HG03558 (cell line): ENCODE data around the gene MMGT1.

Source experiments
- ATAC-seq: cut with Tn5 transposase; IDR thresholded peaks from one replicate; pipeline ENCODE4 v1.9.1; 2021; ENCODE audit warnings: moderate number of reproducible peaks; ENCODE audit not compliant: unreplicated experiment; ENCODE audit errors: extremely low read depth

Gene MMGT1

DNA sequence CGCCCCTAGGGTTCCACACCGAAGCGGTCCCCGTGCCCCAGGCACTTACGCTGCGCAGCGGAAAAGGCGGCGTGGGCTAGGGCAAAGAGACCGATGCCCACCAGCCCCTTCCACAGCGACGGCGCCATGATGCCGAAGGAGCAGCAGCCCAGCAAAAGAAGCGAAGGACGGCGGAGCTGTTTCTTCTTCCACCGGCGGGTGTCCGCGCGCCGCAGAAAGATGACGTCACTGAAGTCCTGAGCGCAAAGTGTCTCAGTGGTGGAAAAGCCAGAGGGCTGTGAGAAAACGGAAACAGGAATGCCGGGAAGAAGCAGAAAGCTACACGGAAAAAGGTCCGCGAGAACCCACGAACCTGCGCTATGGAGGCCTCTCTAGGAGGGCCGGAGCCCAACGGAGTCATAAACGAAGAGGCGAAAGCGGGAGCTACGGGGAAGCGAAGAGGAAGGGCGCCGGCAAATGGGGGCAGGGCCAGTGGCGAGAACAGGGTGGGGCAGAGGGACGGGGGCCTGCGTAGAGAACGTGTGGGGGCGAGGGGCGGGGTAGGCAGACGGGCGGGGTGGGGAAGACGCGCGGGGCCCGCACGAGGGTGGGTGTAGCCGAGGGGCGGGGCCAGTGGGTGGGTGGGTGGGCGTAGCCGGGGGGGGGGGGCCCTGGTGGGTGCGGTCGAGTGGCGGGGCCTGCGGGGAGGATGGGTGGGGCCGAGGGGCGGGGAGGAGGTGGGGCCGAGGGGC lies at the start of gene MMGT1:
TSS of gene MMGT1 (minus strand) at position 441 of the 731 bp plus-strand sequence. CDS start at position 128, 313 bp downstream.
- no peak for ATAC-seq

DNA sequence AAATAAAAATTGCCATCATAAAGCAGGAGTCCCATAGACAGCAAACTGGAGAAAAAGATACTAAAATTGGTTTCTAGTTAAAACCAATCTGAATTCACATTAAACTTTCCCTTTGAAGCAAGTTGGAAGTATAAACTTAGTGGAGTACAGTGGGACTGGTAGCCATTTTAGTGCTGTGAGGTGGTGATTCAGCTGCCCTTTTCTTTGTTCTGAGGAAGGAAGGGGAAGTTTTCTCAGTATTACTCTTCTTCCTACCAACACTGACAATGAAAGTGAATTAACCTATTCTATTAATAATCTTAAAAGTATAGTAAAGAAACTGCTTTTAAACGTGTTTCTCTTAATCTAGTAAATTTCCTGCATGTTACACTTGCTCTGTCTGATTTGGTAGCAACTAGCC lies 48.1 kb upstream of the MMGT1 start:
- no peak for ATAC-seq

DNA sequence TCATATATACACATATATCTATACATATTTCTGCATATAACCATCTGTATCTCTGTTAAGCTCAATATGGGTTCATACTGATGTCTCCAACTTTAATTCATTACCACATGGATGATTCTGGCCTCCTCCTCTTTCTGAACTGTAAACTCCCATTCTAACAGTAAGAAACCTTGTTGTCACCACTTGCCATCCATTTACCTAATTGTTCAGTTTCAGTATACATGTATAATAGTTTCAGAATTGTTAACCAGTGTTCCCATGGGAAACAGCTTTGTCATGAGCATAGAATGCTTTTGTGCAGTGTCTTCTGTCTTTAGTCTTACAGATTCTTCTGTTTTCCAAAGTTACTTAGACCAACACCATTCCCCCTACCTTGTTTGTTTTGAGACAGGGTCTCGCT lies 47.4 kb upstream of the MMGT1 start:
- ATAC-seq = peak; percentile 51

DNA sequence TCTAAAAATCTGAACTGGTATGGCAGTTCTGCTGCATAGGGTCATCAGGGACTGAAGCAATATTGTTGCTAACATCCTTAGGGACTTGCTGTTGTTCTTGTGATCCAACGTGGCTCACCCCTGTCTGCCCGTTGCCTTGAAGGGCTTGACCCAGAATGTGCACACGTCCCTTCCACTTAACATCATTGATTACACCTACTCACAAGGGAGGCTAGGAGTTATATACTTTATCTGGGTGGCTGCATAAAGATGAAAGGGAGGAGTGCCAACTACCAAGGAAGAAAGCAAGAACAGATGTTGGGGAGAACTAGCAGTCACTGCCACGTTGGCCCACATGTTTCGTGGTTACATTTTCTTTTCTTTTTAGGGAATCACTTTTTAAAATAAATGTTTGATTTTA lies 45.4 kb upstream of the MMGT1 start:
- no peak for ATAC-seq

DNA sequence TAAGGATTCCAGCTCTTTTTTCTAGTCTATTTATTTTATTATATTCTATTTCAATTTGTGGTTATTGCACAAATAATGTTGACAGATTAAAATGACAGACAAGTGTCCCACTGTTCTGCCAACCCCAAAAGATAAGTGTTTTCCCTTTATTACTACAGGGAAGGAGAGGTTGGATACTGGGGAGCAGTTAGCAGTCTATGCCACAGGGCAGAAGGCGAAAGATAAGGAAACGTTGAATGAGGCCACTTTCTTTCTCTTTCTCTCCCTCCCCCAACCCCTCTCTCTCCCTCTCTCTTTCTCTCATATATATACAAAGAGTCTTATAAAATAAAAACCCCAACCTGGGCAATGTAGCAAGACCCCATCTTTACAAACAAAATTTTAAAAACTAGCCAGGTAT lies 43.1 kb upstream of the MMGT1 start:
- ATAC-seq = no peak

DNA sequence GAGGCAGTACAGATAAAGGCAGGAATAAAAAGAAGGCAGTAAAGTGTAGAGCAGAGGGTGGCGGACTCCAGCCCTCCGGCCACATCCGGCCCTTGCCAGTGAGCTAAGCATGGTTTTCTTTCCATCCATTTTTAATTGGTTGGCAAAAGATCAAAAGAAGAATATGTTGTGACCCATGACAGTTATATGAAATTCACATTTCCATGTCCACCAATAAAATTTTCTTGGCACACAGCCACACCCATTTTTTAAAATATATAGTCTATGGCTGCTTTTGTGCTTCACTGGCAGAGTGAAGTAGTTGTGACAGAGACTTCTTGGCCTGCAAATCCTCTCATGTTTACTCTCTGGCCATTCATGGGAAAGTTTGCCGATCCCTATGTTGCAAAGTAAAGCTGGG lies 41.2 kb upstream of the MMGT1 start:
- ATAC-seq = no peak

DNA sequence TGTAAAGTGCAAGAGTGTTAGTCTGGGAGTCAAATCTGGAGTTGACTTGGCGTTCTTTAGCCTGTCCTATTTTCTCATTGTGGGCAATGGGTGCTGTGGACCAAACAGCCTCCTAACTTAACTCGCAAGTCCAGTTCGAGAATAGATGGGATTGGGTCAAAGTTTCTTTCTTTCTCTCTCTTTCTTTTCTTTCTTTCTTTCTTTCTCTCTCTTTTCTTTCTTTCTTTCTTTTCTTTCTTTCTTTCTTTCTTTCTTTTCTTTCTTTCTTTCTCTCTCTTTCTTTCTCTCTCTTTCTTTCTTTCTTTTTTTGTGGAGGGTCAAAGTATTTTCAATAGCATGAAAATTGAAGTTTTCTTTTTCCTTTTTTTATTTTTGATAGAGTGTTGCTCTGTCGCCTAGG lies 14.5 kb upstream of the MMGT1 start:
- ATAC-seq = no peak

DNA sequence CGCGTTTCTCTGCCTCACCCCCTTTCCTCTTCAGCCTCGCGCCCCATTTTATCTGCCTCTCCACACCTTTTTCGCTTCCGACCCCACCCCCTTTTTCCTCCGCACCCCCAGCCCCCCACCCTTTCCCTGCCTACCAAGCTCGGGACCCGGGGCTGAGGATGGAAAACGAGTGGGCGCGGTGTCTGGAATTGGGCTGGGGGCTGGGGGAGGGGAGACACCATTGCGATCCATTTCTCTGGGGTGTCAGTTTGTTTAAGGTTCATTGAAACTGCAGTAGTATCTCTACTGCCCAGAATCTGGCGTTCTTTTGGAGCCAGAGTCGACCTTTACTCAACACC lies 12.2 kb upstream of the MMGT1 start:
- ATAC-seq = no peak

DNA sequence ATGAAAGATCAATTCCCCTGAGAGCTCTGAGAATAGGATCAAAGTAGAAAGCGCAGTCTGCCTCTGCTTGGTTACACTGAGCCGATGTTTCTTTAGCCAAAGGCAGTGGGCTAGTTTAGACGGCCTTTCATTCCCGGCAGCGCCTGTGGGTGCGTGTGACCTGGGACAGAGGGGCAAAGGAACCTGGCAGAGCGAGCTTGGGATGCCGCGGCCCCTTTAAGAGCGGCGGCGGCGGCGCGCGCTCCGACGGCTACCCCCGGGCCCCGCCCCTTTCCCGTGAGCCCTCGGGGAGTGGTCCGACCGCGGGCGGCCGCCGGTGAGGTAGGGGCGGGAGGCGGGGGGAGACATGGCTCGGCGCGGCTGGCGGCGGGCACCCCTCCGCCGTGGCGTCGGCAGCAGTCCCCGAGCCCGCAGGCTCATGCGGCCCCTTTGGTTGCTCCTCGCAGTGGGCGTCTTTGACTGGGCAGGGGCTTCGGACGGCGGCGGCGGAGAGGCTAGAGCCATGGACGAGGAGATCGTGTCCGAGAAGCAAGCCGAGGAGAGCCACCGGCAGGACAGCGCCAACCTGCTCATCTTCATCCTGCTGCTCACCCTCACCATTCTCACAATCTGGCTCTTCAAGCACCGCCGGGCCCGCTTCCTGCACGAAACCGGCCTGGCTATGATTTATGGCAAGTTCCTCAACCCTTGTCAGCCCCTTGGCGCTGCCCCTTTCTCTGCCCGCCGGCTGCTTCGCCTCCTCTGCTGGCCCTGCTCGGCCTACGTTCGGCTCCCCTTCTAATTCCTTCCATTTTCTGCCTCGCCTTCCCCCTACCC lies 11.6 kb upstream of the MMGT1 start, which contains the start of gene SLC9A6:
TSS of gene SLC9A6 (plus strand) at position 279 of the 816 bp plus-strand sequence. CDS start at position 503, 224 bp downstream.
- peak; percentile 70 for ATAC-seq

DNA sequence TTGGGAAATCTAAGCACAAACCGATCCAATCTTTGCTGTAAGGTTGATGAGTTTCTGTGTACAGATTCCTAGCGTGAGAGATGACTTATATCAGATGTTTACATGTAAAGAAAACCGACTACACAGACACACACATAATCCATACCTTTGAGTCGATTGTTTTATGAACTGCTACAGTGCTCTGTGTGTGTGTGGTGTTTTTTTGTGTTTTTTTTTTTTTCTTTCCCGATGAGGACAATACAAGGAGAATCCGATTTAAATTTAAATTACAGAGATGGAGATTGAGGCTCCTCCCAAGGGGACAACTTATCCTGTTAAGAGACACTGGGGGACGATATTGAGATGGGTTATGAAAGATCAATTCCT lies 11.0 kb upstream of the MMGT1 start:
- no peak for ATAC-seq

DNA sequence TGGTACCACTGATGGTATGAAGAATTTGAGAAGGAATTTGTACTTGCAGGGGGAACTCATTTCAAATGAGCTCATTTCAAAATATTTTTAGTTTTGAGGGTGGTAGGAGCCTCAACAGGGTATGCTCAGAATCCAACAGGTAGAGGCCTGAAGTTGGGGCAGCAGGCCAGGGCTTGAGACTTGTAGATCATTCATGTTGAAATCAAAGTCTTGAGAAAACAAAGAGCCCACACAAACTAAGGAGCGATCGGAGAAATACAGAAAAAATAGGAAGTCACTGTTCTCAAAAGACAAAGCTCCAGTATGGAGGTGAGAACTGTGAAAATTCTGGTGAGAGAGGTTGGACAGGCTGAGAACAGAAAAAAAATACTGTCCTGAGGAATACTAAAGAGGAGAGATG lies 10.5 kb upstream of the MMGT1 start:
- ATAC-seq = no peak

DNA sequence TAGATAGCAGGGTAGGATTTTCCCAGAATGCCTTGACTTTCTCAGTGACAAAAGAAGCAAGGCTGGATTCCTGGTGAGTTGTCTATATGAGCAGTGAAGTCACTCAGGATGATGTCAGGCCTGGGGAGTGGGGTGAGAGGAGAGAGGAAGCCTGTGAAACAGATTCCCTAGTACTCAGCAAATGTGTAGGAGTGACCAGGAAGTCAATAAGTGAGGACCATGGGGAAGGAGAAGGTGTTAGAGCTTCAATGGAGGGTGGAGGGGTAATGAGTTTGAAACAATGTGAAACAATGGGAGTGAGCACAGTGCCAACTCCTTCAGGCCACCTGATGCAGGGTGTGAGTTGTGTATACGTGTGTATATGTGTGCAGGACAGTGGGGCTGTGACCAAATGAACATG lies 9.1 kb upstream of the MMGT1 start:
- ATAC-seq = no peak

DNA sequence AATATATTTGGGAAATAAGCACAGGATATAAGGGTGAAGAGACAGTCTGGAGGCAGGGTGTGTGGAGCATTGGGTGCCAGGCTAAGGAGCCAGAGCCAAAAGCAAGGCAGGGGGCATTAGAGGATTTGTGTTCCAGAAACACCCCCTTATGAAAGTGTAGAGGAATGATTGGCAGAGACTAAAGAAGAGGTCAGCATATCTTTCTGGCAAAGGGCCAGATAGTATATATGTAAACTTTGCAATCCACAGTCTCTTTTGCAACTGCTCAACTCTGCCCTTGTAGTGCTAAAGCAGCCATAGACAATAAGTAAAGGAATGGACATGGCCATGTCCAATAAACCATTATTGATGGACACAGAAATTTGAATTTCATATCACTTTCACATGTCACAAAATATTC lies 7.9 kb upstream of the MMGT1 start:
- ATAC-seq = no peak

DNA sequence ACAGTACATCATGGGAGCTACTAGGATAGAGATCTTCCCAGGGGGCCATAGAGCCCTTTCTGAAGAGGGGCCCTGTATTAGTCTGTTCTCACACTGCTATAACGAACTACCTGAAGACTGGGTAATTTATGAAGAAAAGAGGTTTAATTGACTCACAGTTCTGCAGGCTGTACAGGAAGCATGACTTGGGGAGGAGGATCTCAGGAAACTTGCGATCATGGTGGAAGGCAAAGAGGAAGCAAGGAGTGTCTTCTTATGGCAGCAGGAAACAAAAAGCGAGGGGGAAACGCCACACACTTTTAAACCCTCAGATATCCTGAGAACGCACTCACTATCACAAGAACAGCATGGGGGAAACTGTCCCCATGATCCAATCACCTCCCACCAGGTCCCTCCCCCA lies 7.2 kb upstream of the MMGT1 start:
- no peak for ATAC-seq

DNA sequence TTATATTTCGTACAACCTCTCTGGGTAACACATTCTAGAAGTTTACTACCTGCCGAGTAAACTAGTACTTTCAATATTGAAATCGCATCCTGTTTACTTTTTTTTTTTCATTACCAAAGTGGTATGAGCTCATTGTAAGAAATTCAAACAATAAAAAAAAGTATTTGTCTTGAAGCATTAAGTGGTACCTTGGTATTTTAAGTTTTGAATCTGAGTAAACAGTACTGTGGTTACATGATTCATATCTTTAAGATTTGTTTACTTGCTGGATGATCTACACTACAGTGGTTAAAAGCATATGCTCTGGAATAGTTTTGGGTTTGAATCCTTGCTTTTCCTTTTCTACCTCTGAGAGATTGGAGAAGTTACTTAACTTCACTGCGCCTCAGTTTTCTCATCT lies 3.8 kb upstream of the MMGT1 start:
- ATAC-seq = no peak

DNA sequence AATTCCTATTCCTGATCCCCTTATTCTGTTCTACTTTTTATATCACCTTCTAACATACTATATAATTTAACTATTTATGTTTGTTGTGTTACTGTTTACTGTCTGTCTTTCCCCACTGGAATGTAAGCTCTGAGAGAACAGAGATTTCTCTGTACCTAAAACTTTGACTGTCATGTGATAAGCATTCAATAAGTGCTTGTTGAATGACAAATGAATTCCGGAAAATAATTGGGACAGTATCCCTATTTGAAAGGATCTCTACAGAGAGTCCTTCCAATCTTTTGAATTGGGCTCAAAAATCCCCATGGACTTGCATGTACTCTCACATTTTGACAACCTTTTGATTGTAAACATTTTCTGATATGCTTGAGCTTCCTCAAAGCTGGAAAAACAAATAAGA lies 1.6 kb upstream of the MMGT1 start:
- ATAC-seq = no peak

DNA sequence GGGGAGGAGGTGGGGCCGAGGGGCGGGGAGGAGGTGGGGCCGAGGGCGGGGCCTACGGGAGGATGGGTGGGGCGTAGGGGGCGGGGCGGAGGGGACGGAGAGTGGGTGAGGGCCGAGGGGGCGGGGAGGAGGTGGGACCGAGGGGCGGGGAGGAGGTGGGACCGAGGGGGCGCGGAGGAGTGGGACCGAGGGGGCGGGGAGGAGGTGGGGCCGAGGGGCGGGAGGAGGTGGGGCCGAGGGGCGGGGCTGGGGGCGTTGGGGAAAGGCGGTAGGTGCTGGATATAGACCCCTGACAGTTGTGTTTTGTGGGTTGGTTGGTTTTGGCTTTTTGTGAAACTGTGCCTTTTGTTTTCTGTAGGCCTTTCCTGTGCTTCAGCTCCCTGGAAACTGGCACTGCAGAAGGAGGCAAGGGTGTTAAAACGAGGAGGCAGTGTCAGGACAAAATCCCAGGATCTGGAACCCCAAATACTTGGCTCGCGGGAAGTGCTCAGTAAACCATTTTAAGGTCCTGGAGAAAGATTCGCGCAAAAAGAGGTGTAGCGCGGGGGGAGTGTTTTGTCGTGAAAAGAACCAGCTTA lies 580 bp upstream of the MMGT1 start:
- no peak for ATAC-seq

DNA sequence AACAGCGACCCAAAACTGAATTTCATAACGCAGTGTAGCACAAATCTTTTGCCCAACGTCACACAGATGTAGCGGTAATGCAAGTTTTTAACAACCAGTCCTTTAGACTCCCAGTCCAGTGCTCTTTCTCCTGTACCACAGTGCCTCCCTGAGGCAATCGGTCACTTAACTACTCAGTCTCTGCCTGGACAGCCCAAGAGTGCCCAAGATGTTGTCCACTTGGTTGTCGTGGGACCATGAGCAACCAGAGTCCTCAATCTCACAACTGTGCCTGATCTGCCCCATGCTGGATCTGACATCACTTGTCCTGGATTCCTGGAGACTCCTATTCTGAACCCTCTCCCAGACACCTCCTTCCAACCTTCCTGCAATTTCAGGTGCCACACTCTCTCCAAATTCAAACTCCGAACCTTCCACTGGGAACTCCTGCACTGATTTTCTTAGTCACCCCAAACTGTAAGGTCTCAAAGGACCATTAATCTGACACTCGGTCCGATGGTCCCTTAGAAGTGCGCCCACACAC lies 702 bp downstream of the MMGT1 start:
- no peak for ATAC-seq

DNA sequence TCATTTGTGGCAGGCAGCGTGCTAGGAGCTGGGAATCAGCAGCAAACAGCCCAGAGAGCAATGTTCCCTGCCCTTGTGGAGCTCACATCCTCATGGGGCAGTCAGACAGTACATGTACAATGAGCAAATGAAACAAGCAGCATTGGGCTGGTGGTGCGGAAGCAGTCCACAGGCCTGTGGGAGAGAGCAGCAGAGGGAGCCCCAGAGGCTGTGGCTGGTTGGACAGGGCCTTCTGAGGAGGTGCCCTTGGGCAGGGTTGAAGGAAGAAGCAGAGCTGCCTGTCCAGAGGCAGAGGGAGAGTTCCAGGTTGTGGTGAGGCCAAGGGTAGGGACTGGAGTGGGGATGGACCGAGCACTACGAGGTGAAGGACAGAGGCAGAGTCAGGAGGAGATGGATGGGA lies 22.5 kb downstream of the MMGT1 start:
- no peak for ATAC-seq

DNA sequence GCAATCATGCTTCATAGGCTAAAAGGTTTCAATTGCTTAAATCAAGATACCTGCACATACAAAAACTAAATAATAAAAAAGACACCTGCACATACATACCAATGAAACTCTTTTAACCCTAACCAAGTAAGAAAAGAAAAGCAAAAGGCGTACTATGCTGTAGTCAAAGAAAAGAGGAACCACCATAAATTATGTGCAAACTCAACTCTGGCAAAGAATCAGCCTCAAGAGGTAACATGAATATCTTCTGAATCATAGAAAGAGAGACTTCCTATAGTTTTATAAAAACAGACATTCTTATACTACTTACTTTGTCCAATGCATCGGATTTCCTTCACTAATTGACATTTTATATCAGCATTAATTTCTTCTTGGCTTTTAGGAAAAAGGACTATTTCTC lies 29.3 kb downstream of the MMGT1 start:
- ATAC-seq = no peak
